ENCODE data around the gene IFNLR1.

The IFNLR1 gene

DNA sequence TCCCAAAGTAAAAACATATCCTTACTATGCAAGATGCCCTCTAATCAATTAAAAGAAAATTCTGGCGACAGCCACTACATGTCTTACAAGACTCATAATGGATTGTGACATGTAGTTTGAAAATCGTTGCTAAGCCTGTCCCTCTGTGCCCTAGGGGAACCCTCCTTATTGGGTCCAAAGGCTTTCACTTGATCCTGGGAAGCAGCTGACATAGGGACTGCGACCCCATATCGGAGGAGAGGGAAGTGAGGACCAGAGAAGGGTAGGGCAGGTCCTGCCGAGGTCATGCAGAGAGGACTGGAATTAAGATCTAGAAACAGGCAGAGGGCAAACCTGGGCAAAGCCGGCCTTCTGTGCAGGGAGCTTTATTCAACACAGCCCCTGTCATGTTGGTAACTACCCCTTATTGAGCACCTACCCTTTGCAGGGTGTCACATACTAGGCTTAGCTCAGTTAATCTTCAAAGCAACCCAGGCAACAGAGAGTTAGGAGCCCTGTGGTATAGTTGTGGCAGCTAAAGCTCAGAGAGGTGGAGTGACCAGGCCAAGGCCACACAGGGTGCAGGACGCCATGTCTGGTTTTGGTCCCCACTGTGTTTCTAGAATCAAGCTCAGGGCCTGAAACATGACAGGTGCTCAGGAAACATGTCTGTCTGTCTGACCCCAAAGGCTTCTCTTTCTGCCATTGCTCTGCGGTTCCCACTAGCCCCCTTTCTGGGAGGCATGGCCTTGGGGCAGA, 18.4 kb upstream of the IFNLR1 start:
- DNase-seq (ENCODE audit: low spot score) = no peak

DNA sequence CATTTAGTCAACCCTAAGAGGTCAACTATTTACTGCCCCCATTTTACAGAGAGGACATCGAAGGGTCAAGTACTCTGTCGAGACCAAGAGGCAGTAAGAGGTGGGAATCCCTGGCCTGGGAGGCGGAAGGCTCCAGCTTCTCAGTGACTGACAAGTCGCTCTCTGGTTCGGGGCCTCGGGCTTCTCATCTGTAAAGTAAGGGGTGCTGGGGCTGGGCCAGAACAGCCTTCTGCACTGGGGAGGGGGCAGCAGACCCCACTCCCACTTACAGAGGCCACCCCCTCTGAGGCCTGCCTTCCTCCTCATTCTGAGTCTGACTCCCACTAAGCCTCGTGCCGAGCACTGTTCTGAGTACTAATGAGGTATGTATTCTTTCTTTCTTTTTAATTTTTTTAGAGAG, 17.0 kb upstream of the IFNLR1 start:
- no peak for DNase-seq (ENCODE audit: low spot score)

DNA sequence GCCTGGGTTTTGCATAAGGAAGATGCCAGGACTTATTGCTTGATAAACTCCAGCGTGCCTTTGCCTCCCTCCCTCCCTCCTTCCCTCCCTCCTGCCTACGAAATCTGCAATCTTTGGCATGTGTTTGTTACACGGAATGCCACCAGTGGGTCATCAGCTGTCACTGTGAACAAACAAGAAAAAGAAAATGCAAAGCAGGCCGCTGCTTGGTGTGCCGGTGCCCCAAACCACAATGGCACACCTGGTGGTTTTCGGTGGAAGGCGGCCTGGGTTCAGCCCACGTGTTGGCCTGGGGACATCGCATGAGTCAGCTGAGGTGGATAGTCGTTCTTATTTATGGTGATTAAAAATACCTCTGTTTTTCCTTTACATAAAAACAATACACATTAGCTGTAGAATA, 16.3 kb upstream of the IFNLR1 start:
- DNase-seq (ENCODE audit: low spot score) = no peak

DNA sequence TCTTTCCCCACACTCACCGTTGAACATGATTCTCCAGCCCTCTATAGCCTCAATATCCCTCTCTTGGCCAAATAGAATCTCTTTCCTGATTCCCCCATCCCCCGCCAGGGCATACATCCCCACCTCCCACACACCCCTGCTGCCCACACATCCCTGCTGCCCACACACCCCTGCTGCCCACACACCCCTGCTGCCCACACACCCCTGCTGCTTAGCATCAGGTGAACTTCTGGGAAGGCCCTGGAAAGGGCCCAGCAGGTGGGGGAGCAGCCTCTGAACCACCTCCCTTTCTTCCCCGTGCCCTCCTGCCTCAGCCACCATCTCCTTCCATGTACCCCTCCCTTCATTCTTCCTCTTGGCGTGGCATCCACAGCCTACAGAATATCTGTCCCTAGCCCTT, 15.9 kb upstream of the IFNLR1 start:
- no peak for DNase-seq (ENCODE audit: low spot score)

DNA sequence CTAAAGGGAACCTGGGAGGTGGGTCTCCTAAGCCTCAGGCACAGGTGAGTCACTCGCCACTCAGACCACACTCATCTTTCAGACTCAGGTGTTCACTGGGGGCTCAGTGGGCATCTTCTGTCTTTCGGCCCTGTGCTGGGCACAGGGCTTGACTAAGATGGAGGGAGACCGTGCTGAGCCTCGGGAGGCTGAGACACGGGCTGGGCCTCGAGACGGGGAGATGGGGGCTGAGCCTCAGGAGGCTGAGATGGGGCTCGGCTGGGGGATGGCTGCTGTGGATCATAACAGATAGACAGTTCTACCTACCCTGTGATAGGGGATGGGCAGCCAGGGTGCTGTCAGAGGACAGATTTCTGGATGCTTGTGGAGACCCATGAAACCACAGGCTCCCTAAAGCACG, 15.5 kb upstream of the IFNLR1 start:
- no peak for DNase-seq (ENCODE audit: low spot score)

DNA sequence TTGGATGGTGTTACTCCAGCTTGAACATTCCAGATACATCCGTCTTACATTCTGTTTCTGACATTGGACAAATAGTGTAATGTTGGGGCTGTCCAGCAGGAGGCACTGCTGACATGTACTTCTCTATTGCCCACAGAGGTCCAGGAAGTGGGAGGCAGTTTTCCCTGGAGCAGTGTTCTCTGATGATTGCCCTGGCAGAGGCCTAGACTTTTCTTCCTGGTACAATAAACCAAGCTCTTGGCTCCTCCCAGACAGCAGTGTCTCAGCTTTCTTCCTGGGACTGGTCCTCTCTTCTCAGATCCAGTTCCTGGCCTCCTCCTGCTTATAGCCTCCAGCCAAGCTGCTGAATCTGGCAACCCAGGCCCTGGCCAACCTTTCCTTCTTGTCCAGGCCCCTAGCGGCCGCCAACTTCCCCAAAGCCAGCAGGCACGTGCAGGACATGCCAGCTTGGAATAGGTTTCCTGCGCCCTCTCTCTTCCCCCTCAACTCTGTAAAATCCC, 14.9 kb upstream of the IFNLR1 start:
- DNase-seq (ENCODE audit: low spot score) = peak; percentile 47

DNA sequence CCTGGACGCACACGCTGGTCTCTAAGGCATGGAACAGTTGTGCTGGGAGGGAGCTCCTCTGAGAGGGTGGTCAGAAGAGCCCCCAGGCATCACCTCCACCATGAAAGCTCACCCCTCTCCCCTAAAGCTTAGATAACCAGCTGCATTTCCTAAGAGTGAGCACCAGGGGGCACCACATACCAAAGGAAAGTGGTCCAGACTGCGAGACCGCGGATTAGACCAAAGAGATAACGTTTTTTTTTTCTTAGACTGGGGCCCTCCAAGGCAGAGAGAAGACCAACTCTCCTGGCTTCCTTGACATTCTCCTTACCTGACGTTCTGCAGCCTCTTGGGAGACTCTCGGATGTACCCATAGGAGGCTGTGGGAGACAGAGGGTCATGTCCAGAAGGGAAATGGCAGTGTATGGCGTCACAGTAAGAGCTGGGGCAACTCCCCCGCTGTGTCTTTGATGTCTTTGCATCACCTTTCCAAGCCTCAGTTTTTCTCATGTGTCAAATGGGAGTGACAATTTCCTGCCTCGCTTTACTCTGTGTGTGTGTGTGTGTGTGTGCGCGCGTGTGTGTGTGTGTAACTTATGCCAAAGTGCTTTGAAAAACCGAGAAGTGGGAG, 12.3 kb upstream of the IFNLR1 start:
- DNase-seq (ENCODE audit: low spot score) = peak; percentile 59

DNA sequence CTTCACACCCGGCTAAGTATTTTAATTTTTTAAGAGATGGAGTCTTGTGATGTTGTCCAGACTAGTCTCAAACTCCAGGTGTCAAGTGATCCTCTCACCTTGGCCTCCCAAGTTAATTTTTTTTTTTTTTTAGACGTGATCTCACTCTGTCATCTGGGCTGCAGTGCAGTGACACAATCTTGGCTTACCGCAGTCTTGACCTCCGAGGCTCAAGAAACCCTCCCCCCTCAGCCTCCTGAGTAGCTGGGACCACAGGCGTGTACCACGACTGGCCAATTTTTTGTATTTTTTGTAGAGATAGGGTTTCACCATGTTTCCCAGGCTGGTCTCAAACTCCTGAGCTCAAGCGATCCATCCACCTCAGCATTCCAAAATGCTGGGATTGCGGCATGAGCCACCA, 11.7 kb upstream of the IFNLR1 start:
- DNase-seq (ENCODE audit: low spot score) = no peak

DNA sequence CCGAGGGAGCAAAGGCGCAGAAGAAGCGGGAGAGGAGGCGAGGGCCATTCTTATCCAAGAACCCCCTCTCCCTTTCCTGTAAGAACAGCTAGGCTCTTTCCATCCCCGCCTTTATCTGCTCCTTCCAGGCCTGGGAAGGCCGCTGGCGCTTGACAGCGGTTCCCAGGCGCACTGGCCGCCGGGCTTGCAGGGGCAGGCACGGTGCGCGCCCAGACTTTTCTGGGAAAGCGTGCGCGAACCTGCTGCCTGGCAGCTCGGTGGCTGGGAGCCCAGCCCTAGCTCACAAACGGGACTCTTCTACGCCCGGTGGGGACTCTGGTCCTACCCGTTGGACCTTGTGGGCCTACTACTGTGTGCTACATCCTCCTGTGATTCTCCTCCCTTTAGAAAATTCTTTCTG, 8.8 kb upstream of the IFNLR1 start:
- DNase-seq (ENCODE audit: low spot score) = no peak

DNA sequence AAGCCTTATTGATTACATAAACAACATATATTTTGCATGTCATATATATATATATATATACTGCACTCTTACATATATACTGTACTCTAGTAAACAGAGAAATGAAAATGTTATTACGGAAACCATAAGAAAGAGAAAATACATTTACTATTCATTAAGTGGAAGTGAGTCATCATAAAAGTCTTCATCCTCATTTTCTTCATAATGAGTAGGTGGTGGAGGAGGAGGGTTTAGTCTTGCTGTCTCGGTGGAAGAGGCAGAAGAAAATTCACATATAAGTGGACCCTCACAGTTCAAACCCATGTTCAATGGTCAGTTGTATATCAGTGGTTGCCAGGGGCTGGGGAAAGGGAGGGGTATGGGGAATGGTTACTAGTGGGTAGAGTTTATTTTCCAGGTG, 8.0 kb upstream of the IFNLR1 start:
- DNase-seq (ENCODE audit: low spot score) = no peak

DNA sequence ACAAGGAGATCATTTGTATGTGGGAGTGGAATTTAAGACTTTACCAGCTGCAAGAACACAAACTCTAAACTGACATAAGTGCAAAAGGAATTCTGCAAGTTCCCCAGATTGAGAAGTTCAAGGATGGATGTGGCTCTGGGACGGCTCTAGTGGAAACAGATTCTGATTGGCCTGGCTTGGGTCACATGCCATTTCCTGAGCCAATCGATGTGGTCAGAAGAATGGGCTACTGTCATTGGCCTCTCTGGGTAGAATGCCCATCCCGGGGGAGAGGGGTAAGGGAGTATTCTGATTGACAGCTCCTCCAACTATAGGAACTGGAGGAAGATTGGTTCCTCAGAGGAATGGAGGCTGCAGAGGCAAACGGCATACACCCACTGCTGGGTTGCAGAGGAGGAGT, 6.0 kb upstream of the IFNLR1 start:
- DNase-seq (ENCODE audit: low spot score) = no peak

DNA sequence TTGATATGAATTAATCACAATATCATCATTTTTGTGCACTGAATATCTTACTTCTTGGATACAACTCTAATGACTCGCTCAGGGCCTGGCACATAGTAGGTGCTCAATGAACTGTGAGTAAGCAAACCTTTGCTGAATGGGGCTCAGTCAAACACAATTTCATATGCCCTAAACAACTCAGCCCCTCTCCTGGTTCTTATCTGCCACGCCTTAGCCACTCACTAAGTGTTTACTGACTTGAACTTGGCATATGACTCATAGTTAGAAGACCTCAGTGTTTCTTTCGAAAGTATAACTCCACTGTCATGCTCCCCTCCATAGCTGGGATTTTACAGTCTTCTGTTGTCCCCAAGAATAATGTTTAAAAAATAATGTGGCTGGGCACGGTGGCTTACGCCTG, 4.8 kb upstream of the IFNLR1 start:
- DNase-seq (ENCODE audit: low spot score) = no peak

DNA sequence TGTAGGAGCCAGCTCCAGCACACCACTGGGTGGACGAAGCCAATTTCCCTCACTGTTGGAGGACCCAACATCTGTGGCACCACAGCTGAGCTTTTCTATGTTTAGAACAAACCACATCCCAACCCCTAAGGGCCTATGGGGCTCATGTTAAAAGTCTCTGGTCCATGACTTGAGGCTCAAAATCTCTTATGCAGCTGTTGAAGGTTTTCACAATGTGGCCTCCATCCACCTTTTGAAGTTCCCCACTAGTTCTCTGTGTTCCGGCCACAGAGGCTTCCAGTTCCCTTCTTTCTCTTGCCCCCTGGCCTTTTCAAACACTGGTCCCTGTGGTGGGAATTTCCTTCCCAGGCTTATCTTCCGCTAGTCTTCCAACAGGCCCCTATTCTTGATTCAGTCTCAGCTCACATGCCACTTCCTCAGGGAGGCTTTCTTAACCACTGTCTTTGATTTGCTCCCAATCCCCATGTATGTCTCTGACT, 3.9 kb upstream of the IFNLR1 start:
- DNase-seq (ENCODE audit: low spot score) = no peak

DNA sequence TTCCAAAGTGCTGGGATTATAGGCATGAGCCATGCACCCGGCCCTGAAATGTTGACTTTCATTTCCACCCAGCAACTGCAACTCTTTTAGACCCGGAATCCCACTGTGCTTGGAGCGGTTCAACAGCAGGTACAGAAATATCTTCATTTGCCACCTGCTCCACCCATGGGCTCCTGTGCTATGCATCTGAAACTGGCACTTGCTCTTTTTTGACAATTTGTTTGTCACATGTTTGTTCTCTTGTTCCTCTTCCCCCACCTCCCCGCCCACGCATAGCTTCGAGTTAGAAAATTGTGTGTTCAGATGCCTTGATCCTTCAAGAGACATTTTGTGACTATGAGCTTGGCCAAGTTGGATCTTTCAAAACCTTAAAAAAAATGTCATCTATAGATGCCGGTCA, 2.4 kb upstream of the IFNLR1 start:
- no peak for DNase-seq (ENCODE audit: low spot score)

DNA sequence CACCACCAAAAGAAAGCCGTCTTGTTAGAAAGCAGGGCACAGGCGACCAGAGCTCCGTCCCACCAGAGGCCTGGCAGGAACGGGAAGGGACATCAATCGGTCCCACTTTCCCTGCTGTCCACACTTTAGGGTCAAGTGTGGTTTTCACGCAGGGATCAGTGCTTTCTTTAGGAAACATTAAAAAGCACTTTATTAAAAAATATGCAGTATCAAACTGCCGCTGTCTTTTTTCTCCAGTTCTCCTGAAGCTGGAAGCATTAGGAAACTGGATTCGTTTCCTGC, 437 bp downstream of the IFNLR1 start:
- no peak for DNase-seq (ENCODE audit: low spot score)

DNA sequence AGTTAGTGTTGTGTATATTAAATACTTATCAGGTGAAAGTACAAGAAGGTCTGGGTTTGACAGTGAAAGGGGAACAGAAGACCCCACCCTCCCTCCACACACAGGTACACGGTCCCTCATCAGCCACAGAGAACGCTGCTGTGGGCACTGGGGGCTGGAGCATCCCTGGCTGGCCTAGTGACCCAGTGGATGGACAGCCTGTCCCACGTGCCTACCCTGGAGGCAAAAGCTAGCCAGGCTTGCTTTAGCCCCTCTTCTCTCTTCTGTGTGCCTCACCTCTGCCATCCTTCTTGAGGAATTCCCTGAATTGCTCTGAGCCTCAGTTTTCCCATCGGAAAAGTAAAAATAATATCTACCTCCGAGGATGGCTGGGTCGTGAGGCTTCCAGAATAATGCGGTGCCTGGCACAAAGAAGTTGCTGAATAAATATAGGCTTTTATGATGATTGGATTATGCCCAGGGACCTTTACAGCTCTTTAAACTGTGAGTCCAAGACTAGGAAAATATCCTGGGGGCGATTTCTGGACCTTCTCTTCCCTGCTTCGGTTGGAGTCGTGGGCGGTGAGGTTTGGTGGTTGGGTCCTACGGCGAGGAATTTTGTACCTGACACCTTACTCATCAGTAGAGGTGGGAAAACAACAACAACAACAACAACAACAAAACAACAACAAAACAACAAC, 918 bp downstream of the IFNLR1 start:
- DNase-seq (ENCODE audit: low spot score) = no peak

DNA sequence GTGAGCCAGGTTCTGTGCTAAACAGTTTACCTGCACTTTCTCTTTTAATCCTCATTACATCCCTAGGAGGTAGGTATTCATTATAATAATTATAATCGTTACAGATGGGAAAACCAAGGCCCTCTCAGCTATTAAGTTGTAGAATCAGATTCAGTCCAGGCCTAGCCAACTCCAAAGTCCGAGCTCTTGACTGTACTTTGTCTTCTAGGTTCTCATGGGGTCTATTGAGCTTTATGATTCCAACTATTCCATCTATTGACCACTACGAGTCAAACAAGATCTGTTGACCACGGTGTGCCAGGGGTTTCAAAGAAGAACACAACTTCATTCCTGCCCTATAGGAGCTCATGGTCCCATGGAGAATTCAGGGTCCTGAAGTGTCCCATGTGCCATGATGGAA, 2.0 kb downstream of the IFNLR1 start:
- no peak for DNase-seq (ENCODE audit: low spot score)

DNA sequence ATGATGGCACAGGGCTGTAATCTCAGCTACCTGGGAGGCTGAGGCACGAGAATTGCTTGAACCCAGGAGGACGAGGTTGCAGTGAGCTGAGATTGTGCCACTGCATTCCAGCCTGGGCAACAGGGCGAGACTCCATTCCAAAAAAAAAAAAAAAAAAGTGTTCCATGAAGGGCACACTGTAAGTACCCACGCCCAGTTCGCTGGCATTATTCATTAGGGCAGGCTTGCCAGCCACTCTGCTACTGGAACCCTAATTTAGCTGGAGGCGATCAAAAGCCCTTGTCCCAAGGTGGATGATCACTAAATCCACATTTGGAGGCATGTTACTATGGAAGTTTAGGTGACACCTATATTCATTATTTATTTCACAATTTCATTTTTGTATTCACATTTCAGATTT, 5.0 kb downstream of the IFNLR1 start:
- no peak for DNase-seq (ENCODE audit: low spot score)

DNA sequence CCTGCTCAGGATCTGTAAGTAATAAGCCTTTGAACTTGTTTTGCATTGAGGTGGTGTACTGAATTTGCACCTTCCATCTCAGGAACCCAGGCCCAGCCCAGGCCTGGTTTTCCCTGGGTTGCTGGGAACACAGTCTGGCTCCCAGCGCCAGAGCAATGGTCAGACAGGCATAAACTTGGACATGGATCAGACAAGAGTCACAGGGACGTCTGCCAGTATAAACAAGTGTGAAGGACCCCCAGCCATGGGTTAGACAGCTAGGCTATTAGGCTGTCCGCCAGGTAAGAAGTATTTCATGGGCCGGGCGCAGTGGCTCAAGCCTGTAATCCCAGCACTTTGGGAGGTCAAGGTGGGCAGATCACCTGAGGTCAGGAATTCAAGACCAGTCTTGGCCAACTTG, 5.5 kb downstream of the IFNLR1 start:
- no peak for DNase-seq (ENCODE audit: low spot score)

DNA sequence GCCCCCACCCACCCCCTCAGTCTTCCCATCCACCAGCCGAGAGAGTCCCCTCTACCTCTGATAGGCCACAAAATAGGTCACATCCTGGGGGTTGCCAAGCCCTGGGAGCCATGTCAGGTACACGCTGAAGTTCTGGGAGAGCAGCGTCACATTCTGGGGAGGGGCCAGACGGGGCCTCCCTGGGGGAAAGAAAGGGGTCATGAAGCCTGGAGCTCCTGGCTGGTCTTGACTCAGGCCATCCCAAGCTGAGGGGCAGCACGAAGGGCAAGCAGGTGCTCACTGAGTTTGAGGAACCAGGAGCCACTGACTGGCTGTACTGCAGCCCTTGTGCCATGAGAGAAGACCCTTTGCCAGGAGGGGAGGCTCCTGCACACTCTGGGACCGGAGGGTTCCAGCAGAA, 6.4 kb downstream of the IFNLR1 start:
- no peak for DNase-seq (ENCODE audit: low spot score)

DNA sequence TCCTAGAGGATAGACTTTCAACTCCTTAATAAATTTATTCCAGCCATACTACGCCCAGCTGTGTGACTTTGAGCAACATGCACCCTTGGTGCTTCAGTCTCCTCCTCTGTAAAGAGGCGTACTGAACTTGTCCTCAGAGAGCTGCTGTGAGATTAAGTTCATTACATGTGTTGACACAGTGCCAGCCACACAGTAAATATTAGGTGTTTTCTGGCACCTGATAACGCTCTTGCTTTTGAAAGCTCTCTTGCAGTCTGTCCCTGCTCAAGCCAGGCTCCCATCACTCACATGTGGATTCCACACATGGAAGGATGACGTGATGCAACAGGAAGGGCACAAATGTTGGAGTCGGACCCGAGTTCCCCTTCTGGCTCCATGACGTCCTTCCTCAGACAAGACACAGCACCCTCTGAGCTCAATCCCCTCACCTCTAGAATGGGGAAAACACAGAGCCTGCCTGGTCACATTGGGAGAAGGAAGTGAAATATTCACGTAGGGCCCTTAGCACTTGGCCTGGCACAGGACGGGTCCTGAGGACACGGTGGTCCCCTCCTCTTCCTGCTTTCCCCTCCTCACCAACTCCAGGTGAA, 7.7 kb downstream of the IFNLR1 start:
- no peak for DNase-seq (ENCODE audit: low spot score)

DNA sequence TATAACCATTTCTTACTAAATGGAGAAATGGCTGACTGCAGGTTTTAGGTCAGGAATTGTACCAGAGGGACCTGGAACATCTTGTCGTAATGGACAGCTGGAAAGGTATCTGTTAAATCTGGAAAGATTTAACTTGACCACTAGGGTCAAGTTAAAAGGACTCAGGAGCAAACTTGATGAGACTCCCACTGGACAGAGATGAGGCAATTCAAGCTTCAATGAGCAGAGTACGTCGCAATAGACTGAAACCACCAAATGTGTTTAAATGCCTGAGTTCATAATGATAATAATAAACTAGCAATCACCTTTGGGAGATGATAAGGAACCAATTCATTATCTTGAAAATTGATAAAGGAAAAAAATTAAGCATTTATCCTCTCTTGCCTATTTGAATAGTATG, 8.7 kb downstream of the IFNLR1 start:
- no peak for DNase-seq (ENCODE audit: low spot score)

DNA sequence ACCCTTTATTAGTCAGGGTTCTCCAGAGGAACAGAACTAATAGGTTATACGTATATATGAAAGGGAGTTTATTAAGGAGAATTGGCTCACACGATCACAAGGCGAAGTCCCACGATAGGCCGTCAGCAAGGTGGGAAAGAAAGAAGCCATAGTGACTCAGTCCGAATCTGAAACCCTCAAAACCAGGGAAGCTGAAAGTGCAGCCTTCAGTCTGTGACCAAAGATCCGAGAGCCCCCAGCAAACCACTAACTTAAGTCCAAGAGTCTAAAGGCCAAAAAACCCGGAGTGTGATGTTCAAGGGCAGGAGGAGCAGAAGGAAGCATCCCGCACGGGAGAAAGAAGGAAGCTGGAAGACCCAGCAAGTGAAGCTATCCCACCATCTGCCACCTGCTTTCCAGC, 9.9 kb downstream of the IFNLR1 start:
- no peak for DNase-seq (ENCODE audit: low spot score)

All from hematopoietic multipotent progenitor cell treated with erythropoietin and hydrocortisone succinate and interleukin-3 and kit ligand, for 17 days (in vitro differentiated cells).